ENCODE data around the gene LYPD6B.

The LYPD6B gene

GRCh38 chr2:149012545-149012944 lies 26.0 kb upstream of the LYPD6B start:
- no peak for DNase-seq (ENCODE audit: low read depth, low spot score)

- DNase-seq (ENCODE audit: low read depth, low spot score): no peak
Observed at GRCh38 chr2:149015501-149015900, 23.0 kb upstream of the LYPD6B start.

- no peak for DNase-seq (ENCODE audit: low read depth, low spot score)
Observed at GRCh38 chr2:149015926-149016563, 22.5 kb upstream of the LYPD6B start.

GRCh38 chr2:149017116-149017985 lies 21.1 kb upstream of the LYPD6B start:
- peak; percentile 46 for DNase-seq (ENCODE audit: low read depth, low spot score)

- DNase-seq (ENCODE audit: low read depth, low spot score): no peak
Observed at GRCh38 chr2:149018981-149019380, 19.5 kb upstream of the LYPD6B start.

- DNase-seq (ENCODE audit: low read depth, low spot score): no peak
Observed at GRCh38 chr2:149019768-149020167, 18.7 kb upstream of the LYPD6B start.

GRCh38 chr2:149020432-149020851 lies 18.1 kb upstream of the LYPD6B start:
- no peak for DNase-seq (ENCODE audit: low read depth, low spot score)

- DNase-seq (ENCODE audit: low read depth, low spot score): no peak
Observed at GRCh38 chr2:149021271-149021719, 17.2 kb upstream of the LYPD6B start.

- no peak for DNase-seq (ENCODE audit: low read depth, low spot score)
Observed at GRCh38 chr2:149021761-149022160, 16.7 kb upstream of the LYPD6B start.

- no peak for DNase-seq (ENCODE audit: low read depth, low spot score)
Observed at GRCh38 chr2:149023091-149023490, 15.4 kb upstream of the LYPD6B start.

- DNase-seq (ENCODE audit: low read depth, low spot score): no peak
Observed at GRCh38 chr2:149027590-149028250, 10.8 kb upstream of the LYPD6B start.

- no peak for DNase-seq (ENCODE audit: low read depth, low spot score)
Observed at GRCh38 chr2:149028377-149028776, 10.1 kb upstream of the LYPD6B start.

GRCh38 chr2:149028891-149029290 lies 9.6 kb upstream of the LYPD6B start:
- DNase-seq (ENCODE audit: low read depth, low spot score): no peak

GRCh38 chr2:149029307-149029965 lies 9.1 kb upstream of the LYPD6B start:
- DNase-seq (ENCODE audit: low read depth, low spot score): no peak

- no peak for DNase-seq (ENCODE audit: low read depth, low spot score)
Observed at GRCh38 chr2:149031396-149031795, 7.1 kb upstream of the LYPD6B start.

GRCh38 chr2:149033716-149034115 lies 4.8 kb upstream of the LYPD6B start:
- DNase-seq (ENCODE audit: low read depth, low spot score): no peak

GRCh38 chr2:149034406-149034805 lies 4.1 kb upstream of the LYPD6B start:
- DNase-seq (ENCODE audit: low read depth, low spot score): no peak

GRCh38 chr2:149036507-149037293 lies 1.8 kb upstream of the LYPD6B start:
- no peak for DNase-seq (ENCODE audit: low read depth, low spot score)

- no peak for DNase-seq (ENCODE audit: low read depth, low spot score)
Observed at GRCh38 chr2:149037851-149038250, 648 bp upstream of the LYPD6B start.

GRCh38 chr2:149039213-149039724 lies 770 bp downstream of the LYPD6B start:
- no peak for DNase-seq (ENCODE audit: low read depth, low spot score)

- no peak for DNase-seq (ENCODE audit: low read depth, low spot score)
Observed at GRCh38 chr2:149040451-149040850, 2.0 kb downstream of the LYPD6B start.
